ENCODE data around the gene NAT14.
"Not testable (repeated sequence)": the region's sequence is repeated elsewhere in the genome, so short reads cannot be mapped to it uniquely, and the experiment has no call there.

NAT14 gene

GRCh38 chr19:55487924-55488687 is 3.1 kb downstream of the NAT14 start, which contains the start of gene SSC5D:
Gene SSC5D (plus strand): TSS chr19:55488436. CDS start chr19:55488590, 154 bp downstream.
- no peak for DNase-seq

GRCh38 chr19:55488986-55489710 is 4.2 kb downstream of the NAT14 start:
- DNase-seq, result no peak

- no peak for DNase-seq
Observed at GRCh38 chr19:55489711-55490477, 4.9 kb downstream of the NAT14 start.

GRCh38 chr19:55490478-55491432 is 5.8 kb downstream of the NAT14 start:
- DNase-seq, result no peak

GRCh38 chr19:55491546-55492360 is 6.8 kb downstream of the NAT14 start:
- DNase-seq, result no peak

GRCh38 chr19:55492362-55492944 is 7.5 kb downstream of the NAT14 start:
- no peak for DNase-seq

- DNase-seq, result no peak
Observed at GRCh38 chr19:55493052-55493644, 8.2 kb downstream of the NAT14 start.

GRCh38 chr19:55493645-55494171 is 8.7 kb downstream of the NAT14 start:
- DNase-seq, result no peak

GRCh38 chr19:55494172-55494761 is 9.3 kb downstream of the NAT14 start:
- DNase-seq, result no peak

- DNase-seq, result no peak
Observed at GRCh38 chr19:55495646-55496349, 10.8 kb downstream of the NAT14 start.

- DNase-seq, result not testable (repeated sequence)
Observed at GRCh38 chr19:55496820-55497219, 11.8 kb downstream of the NAT14 start.

- DNase-seq, result no peak
Observed at GRCh38 chr19:55497763-55498162, 12.8 kb downstream of the NAT14 start.

GRCh38 chr19:55498246-55498840 is 13.4 kb downstream of the NAT14 start:
- DNase-seq, result no peak

GRCh38 chr19:55500368-55500952 is 15.5 kb downstream of the NAT14 start:
- no peak for DNase-seq

- no peak for DNase-seq
Observed at GRCh38 chr19:55502197-55502952, 17.4 kb downstream of the NAT14 start.

- no peak for DNase-seq
Observed at GRCh38 chr19:55503157-55503501, 18.1 kb downstream of the NAT14 start.

GRCh38 chr19:55503502-55504251 is 18.7 kb downstream of the NAT14 start:
- DNase-seq, result peak; percentile 41

Data from NCI-H187 treated with DMSO at 0.1 percent for 48 hours (cell line).